IMR-90 (cell line): ENCODE data around the gene NEGR1. TPM values are rescaled to one million over a fixed set of nuclear protein-coding genes. Genes with fewer than 3 reads are reported as not detected.

Source experiments
- ATAC-seq: fragments of 200-7000 bp; cut with Tn5 transposase; 2 replicates; pipeline ENCODE4 v1.9.1; 2020; ENCODE audit warnings: low read depth, mild to moderate bottlenecking, moderate library complexity
- BruUV-seq: library from RNA; stranded (reverse); fragments of 400-500 nt; replicated peaks from 2 replicates; lab custom pipeline; 2021; lab: Mats Ljungman, UMichigan
- CTCF ChIA-PET: fragments of 300-600 bp; formaldehyde crosslinking; extraction: SDS; loops from one replicate; lab custom pipeline; 2021; ENCODE audit warnings: antibody characterized with exemption; lab: Yijun Ruan, JAX
- POLR2A ChIA-PET: fragments of 300-600 bp; sonication (Branson Sonifier 250); formaldehyde crosslinking; loops from one replicate; lab custom pipeline; 2022; ENCODE audit warnings: antibody characterized with exemption; ENCODE audit not compliant: unreplicated experiment; lab: Charles Lee
- DNase-seq: peaks from one replicate; pipeline ENCODE4 v3.0.0; 2013
- H2AFZ ChIP-seq: replicated peaks from 2 replicates; pipeline ENCODE3; 2013; ENCODE audit warnings: low read length, mild to moderate bottlenecking; ENCODE audit not compliant: poor library complexity
- H2AK5ac ChIP-seq: 2 replicates; pipeline ENCODE4 v1.6.1; 2013; ENCODE audit warnings: low read depth, low read length, inconsistent platforms
- H2AK9ac ChIP-seq: replicated peaks from 2 replicates; pipeline ENCODE3; 2013; ENCODE audit warnings: mild to moderate bottlenecking, low read depth, low read length, moderate library complexity; ENCODE audit not compliant: poor library complexity
- H2BK120ac ChIP-seq: 2 replicates; pipeline ENCODE4 v1.6.1; 2013; ENCODE audit warnings: low read depth, low read length, inconsistent platforms
- H2BK15ac ChIP-seq: 3 replicates; pipeline ENCODE4 v1.6.1; 2013; ENCODE audit warnings: low read depth, low read length, inconsistent platforms
- H2BK20ac ChIP-seq: 2 replicates; pipeline ENCODE4 v1.6.1; 2013; ENCODE audit warnings: low read depth, mild to moderate bottlenecking, inconsistent platforms, low read length, moderate library complexity
- H2BK5ac ChIP-seq: 2 replicates; pipeline ENCODE4 v1.6.1; 2013; ENCODE audit warnings: mild to moderate bottlenecking, low read depth, low read length, inconsistent platforms; ENCODE audit not compliant: poor library complexity, severe bottlenecking
- H3K14ac ChIP-seq: replicated peaks from 2 replicates; pipeline ENCODE4 v1.6.1; 2013; ENCODE audit warnings: low read depth, low read length, inconsistent platforms
- H3K18ac ChIP-seq: 2 replicates; pipeline ENCODE4 v1.6.1; 2013; ENCODE audit warnings: low read depth, low read length, control low read depth
- H3K23ac ChIP-seq: 2 replicates; pipeline ENCODE4 v1.6.1; 2013; ENCODE audit warnings: low read depth, low read length, inconsistent platforms
- H3K27ac ChIP-seq: 2 replicates; pipeline ENCODE4 v1.5.1; 2013; ENCODE audit warnings: mild to moderate bottlenecking, control low read depth, low read length; ENCODE audit not compliant: insufficient read depth
- H3K27me3 ChIP-seq: 2 replicates; pipeline ENCODE4 v1.6.1; 2013; ENCODE audit warnings: low read length; ENCODE audit not compliant: control insufficient read depth, insufficient read depth
- H3K36me3 ChIP-seq: 2 replicates; pipeline ENCODE4 v1.6.1; 2013; ENCODE audit warnings: low read length, mixed read lengths; ENCODE audit not compliant: control insufficient read depth, insufficient read depth
- H3K4ac ChIP-seq: 2 replicates; pipeline ENCODE4 v1.6.1; 2013; ENCODE audit warnings: low read depth, low read length, inconsistent platforms
- H3K4me1 ChIP-seq: 2 replicates; pipeline ENCODE4 v1.6.1; 2013; ENCODE audit warnings: low read length, mixed read lengths; ENCODE audit not compliant: control insufficient read depth, insufficient read depth
- H3K4me2 ChIP-seq: 2 replicates; pipeline ENCODE4 v1.6.1; 2013; ENCODE audit warnings: low read depth, mild to moderate bottlenecking, control low read depth, low read length, moderate library complexity
- H3K4me3 ChIP-seq: 2 replicates; pipeline ENCODE4 v1.5.1; 2013; ENCODE audit warnings: low read depth, mild to moderate bottlenecking, control low read depth, low read length, moderate library complexity; ENCODE audit not compliant: insufficient read depth
- H3K56ac ChIP-seq: 2 replicates; pipeline ENCODE4 v1.6.1; 2013; ENCODE audit warnings: low read length, inconsistent platforms; ENCODE audit not compliant: insufficient read depth; ENCODE audit errors: extremely low read depth
- H3K79me1 ChIP-seq, 2 experiments: 2 replicates each; pipeline ENCODE4 v1.6.1; 2013; ENCODE audit warnings: low read length in 2 of 2, inconsistent platforms in 1 of 2, low read depth in 1 of 2
- H3K9ac ChIP-seq: 2 replicates; pipeline ENCODE4 v1.6.1; 2013; ENCODE audit warnings: low read depth, low read length, control low read depth
- H3K9me1 ChIP-seq: 2 replicates; pipeline ENCODE4 v1.6.1; 2013; ENCODE audit warnings: low read length, inconsistent platforms; ENCODE audit not compliant: insufficient read depth
- H3K9me3 ChIP-seq: 2 replicates; pipeline ENCODE4 v1.6.1; 2013; ENCODE audit warnings: low read length; ENCODE audit not compliant: control insufficient read depth, insufficient read depth
- H4K20me1 ChIP-seq: 2 replicates; pipeline ENCODE4 v1.6.1; 2013; ENCODE audit warnings: low read length, inconsistent platforms; ENCODE audit not compliant: insufficient read depth
- H4K5ac ChIP-seq: 2 replicates; pipeline ENCODE4 v1.6.1; 2013; ENCODE audit warnings: mild to moderate bottlenecking, low read depth, low read length, control low read depth
- H4K8ac ChIP-seq, 2 experiments: 2 replicates each; pipeline ENCODE4 v1.6.1; 2013; ENCODE audit warnings: low read depth in 2 of 2, low read length in 2 of 2, control low read depth in 1 of 2, inconsistent platforms in 1 of 2
- H4K91ac ChIP-seq: 2 replicates; pipeline ENCODE4 v1.6.1; 2013; ENCODE audit warnings: low read depth, low read length, inconsistent platforms; ENCODE audit not compliant: insufficient read depth
- BHLHE40 ChIP-seq: fragments of 150-350 bp; IDR thresholded peaks from 2 replicates; pipeline ENCODE4 v1.6.1; 2016; ENCODE audit warnings: mild to moderate bottlenecking, low read depth, low read length
- CHD1 ChIP-seq: IDR thresholded peaks from 2 replicates; pipeline ENCODE4 v1.6.1; 2012; ENCODE audit warnings: low read depth, low read length, improper control_type of control experiment
- FOS ChIP-seq: fragments of 150-350 bp; IDR thresholded peaks from 2 replicates; pipeline ENCODE4 v1.6.1; 2016; ENCODE audit warnings: low read depth, low read length
- MAFK ChIP-seq: IDR thresholded peaks from 2 replicates; pipeline ENCODE4 v1.6.1; 2012; ENCODE audit warnings: low read depth, low read length, improper control_type of control experiment
- MAZ ChIP-seq: IDR thresholded peaks from 2 replicates; pipeline ENCODE4 v1.6.1; 2012; ENCODE audit warnings: low read depth, mild to moderate bottlenecking, low read length, improper control_type of control experiment, moderate library complexity, borderline replicate concordance
- MXI1 ChIP-seq: IDR thresholded peaks from 2 replicates; pipeline ENCODE4 v1.6.1; 2012; ENCODE audit warnings: low read depth, mild to moderate bottlenecking, low read length, moderate library complexity, borderline replicate concordance
- NFE2L2 ChIP-seq: fragments of 150-350 bp; IDR thresholded peaks from 2 replicates; pipeline ENCODE4 v1.6.1; 2016; ENCODE audit warnings: low read depth, mild to moderate bottlenecking, low read length
- POLR2A ChIP-seq: IDR thresholded peaks from 2 replicates; pipeline ENCODE4 v1.6.1; 2012; ENCODE audit warnings: mild to moderate bottlenecking, low read depth, low read length
- RAD21 ChIP-seq: IDR thresholded peaks from 2 replicates; pipeline ENCODE4 v1.6.1; 2012; ENCODE audit warnings: low read length, improper control_type of control experiment
- RCOR1 ChIP-seq: IDR thresholded peaks from 2 replicates; pipeline ENCODE4 v1.6.1; 2012; ENCODE audit warnings: mild to moderate bottlenecking, low read length, improper control_type of control experiment; ENCODE audit not compliant: insufficient replicate concordance
- SMC3 ChIP-seq: fragments of 150-350 bp; IDR thresholded peaks from 2 replicates; pipeline ENCODE4 v1.6.1; 2016; ENCODE audit warnings: low read depth, mild to moderate bottlenecking, antibody characterized with exemption, low read length, moderate library complexity
- WGBS, 2 experiments: methylation state at CpG; one replicate each; pipeline versions ENCODE4 v1.1.5 to v1.1.7; 2013; ENCODE audit warnings: missing lambda C conversion rate in 2 of 2; ENCODE audit not compliant: insufficient read length in 1 of 2; ENCODE audit errors: extremely low coverage in 2 of 2; 5-methylcytosine and 5-hydroxymethylcytosine counted together
- dilution Hi-C: fragments of 300-500 bp; cut with HindIII; formaldehyde crosslinking; loops from one replicate; pipeline ENCODE4 v1.14.3; 2018; ENCODE audit warnings: low sequenced_read_pairs; ENCODE audit not compliant: unreplicated experiment
- in situ Hi-C: fragments of 300-500 bp; cut with MboI; formaldehyde crosslinking; loops from 3 replicates; pipeline ENCODE4 v1.14.3; 2019; ENCODE audit warnings: low sequenced_read_pairs, inconsistent platforms, mixed read lengths
- intact Hi-C: fragments of 100-400 bp; cut with micrococcal nuclease; formaldehyde crosslinking; loops from 2 replicates; pipeline ENCODE4 v1.10.0; 2022
- polyA plus RNA-seq, 3 experiments: library from polyadenylated mRNA; depleted of rRNA; stranded (reverse); fragments of >200 nt; gene quantifications; 2 replicates each; pipeline ENCODE4 v1.2.3, GENCODE V29; 2012; ENCODE audit warnings: low replicate concordance in 1 of 3
- total RNA-seq: library from RNA; depleted of rRNA; stranded (reverse); fragments of >200 nt; gene quantifications from 2 replicates; pipeline ENCODE4 v1.2.3, GENCODE V29; 2012
- TF ChIP-seq, protein P1 (sequence below): fragments of 150-350 bp; IDR thresholded peaks from 2 replicates; pipeline ENCODE4 v1.6.1; 2016; ENCODE audit warnings: low read depth, mild to moderate bottlenecking, low read length, moderate library complexity, borderline replicate concordance
- TF ChIP-seq, protein P2 (sequence below): conservative IDR thresholded peaks from 2 replicates; pipeline ENCODE4 v1.5.1; 2012; ENCODE audit warnings: mild to moderate bottlenecking, low read depth, low read length, improper control_type of control experiment

The NEGR1 gene
- total and polyA plus RNA-seq, 2 of the 4 experiments (the other 2 are of a cell fraction): 5.1 to 9.1 TPM

DNA sequence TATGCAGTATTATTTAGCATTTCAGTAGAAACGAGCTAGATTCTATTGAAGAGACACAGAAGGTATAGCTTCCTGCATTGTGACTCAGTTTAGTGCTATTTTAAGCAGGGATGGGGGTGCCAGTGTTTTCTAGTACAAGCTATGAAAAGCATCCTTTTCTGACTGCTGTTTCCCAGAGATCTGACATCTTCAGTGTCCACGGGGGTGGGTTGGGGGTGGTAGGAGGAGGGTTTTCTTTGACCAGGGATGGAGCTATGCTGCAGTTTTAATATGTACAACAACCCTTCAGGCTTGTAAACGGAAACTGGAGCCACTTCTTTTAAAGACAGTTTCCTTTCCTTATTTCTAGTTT, 2.7 kb upstream of the NEGR1 start (continued):
- TF ChIP-seq MXI1: 0 out of 2 replicates have a peak, but pooled peaks have one; percentile 12

DNA sequence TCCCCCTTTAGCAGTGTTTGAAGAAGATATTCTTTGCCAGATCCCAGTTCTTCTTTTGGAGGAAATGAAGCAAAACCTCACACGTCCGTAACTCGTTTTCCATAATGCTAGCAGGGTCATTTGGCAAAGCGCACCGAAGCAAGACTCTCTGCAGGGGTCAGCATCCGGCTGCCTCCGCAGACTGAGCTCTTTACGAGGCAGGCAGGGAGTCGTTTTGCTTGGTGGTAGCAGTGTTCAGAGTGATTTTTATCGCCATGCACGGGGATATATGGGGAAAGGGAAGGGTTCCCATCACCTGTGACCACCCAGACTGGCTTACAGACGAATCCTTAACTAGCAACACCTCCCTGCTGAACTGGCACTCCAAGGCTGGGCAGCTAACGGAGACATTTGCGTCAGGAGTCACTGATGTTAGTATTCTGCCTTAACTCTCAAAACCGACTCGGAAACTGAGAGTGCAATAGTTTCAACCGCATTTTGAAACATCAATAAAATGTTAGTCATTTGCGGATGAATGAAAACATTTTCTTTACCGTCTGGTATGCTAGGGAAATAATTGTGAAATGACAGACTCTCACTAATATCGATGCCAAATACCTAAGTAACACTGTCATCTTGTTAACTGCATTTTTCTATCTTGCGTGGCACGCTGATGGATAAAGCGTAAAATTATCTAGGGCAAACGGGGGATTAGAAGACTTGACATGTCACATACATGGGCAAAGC, 2.2 kb upstream of the NEGR1 start:
- peak overlapping the region; percentile 74 for H2BK20ac ChIP-seq
- intact Hi-C loops: loop anchor here (5.0 kb wide), 2 partner anchors 1087 to 1192 kb away; no protein-coding TSS in a partner anchor
- peak overlapping the region; percentile 87 for H3K27ac ChIP-seq
- H4K5ac ChIP-seq: peak overlapping the region; percentile 87
- H2AFZ ChIP-seq: peak overlapping the region; percentile 86
- H2BK120ac ChIP-seq: peak overlapping the region; percentile 92
- H3K9me3 ChIP-seq: no peaks in the 10 kb centered on the region
- POLR2A ChIA-PET: no interaction called here
- peak overlapping the region; percentile 96 for H3K23ac ChIP-seq
- CTCF ChIA-PET: interaction anchor here (1.1 to 1.8 kb wide), 4 partner anchors 15 to 273 kb away, joined by 3 to 5 read pairs (median 4); no protein-coding TSS in a partner anchor
- peak; percentile 28 for ATAC-seq
- peak overlapping the region; percentile 88 for H3K18ac ChIP-seq
- peak overlapping the region; percentile 95 for H4K91ac ChIP-seq
- peak overlapping the region; percentile 67; the same call in 2 of the 3 replicates for H2BK15ac ChIP-seq
- H3K9ac ChIP-seq: peak overlapping the region; percentile 84
- no peaks in the 10 kb centered on the region for H3K9me1 ChIP-seq
- peaks cover 0 to 23% of the 10 kb centered on the region in 2 experiments; a peak in 2 of 4 replicates for H3K79me1 ChIP-seq
- H3K4me2 ChIP-seq: peak overlapping the region; percentile 92
- H3K4ac ChIP-seq: peak overlapping the region; percentile 86
- in situ Hi-C loops: no loop called here
- peak overlapping the region; percentile 56 for H2AK9ac ChIP-seq
- peak overlapping the region; percentile 98 for H2BK5ac ChIP-seq
- H4K8ac ChIP-seq: peak overlapping the region; percentile 68 to 88
- no peaks in the 10 kb centered on the region for H3K27me3 ChIP-seq
- H3K4me1 ChIP-seq: peaks cover 2% of the 10 kb centered on the region; the same call in 1 of the 2 replicates
- H3K14ac ChIP-seq: peak overlapping the region; percentile 83
- dilution Hi-C loops: no loop called here
- DNase-seq: peak; percentile 96
- no peaks in the 10 kb centered on the region for H3K36me3 ChIP-seq
- peak overlapping the region; percentile 96 for H3K56ac ChIP-seq
- peak overlapping the region; percentile 81 for H2AK5ac ChIP-seq
- WGBS, 2 experiments: 0% methylated on average over 3 of the region's 24 CpGs; no CpG with 5 or more reads in 1 of the 2 experiments
- BruUV-seq: no TSS peak
- H3K4me3 ChIP-seq: peak overlapping the region; percentile 58
- H4K20me1 ChIP-seq: no peaks in the 10 kb centered on the region
- TF ChIP-seq MAZ: no peak
- no peak for TF ChIP-seq SMC3
- TF ChIP-seq, protein P1, sequence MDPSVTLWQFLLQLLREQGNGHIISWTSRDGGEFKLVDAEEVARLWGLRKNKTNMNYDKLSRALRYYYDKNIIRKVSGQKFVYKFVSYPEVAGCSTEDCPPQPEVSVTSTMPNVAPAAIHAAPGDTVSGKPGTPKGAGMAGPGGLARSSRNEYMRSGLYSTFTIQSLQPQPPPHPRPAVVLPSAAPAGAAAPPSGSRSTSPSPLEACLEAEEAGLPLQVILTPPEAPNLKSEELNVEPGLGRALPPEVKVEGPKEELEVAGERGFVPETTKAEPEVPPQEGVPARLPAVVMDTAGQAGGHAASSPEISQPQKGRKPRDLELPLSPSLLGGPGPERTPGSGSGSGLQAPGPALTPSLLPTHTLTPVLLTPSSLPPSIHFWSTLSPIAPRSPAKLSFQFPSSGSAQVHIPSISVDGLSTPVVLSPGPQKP: no peak
- TF ChIP-seq, protein P2, sequence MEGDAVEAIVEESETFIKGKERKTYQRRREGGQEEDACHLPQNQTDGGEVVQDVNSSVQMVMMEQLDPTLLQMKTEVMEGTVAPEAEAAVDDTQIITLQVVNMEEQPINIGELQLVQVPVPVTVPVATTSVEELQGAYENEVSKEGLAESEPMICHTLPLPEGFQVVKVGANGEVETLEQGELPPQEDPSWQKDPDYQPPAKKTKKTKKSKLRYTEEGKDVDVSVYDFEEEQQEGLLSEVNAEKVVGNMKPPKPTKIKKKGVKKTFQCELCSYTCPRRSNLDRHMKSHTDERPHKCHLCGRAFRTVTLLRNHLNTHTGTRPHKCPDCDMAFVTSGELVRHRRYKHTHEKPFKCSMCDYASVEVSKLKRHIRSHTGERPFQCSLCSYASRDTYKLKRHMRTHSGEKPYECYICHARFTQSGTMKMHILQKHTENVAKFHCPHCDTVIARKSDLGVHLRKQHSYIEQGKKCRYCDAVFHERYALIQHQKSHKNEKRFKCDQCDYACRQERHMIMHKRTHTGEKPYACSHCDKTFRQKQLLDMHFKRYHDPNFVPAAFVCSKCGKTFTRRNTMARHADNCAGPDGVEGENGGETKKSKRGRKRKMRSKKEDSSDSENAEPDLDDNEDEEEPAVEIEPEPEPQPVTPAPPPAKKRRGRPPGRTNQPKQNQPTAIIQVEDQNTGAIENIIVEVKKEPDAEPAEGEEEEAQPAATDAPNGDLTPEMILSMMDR: peak; percentile 35; the same call in 1 of the 2 replicates
- TF ChIP-seq MXI1: no peak
- peak; percentile 10; the same call in 1 of the 2 replicates for TF ChIP-seq NFE2L2
- peak; percentile 8; the same call in 1 of the 2 replicates for TF ChIP-seq MAFK
- peak; percentile 89 for TF ChIP-seq BHLHE40
- no peak for TF ChIP-seq CHD1
- peak; percentile 39 for TF ChIP-seq RAD21
- peak; percentile 47 for TF ChIP-seq RCOR1
- peak; percentile 66 for TF ChIP-seq POLR2A
- TF ChIP-seq FOS: peak; percentile 74
